Peyer's patch (tissue), 4 donors: ENCODE results near the gene CA5A.
"Not testable (repeated sequence)": the region's sequence is repeated elsewhere in the genome, so short reads cannot be mapped to it uniquely, and the experiment has no call there.

Experiments used
- POLR2A ChIP-seq, 2 donors: fragments of 450-650 bp; IDR thresholded peaks; one replicate each; pipeline ENCODE4 v1.5.1; 2017; ENCODE audit warnings: antibody characterized with exemption in 2 of 2, mild to moderate bottlenecking in 2 of 2, moderate library complexity in 2 of 2
- TF ChIP-seq, protein P1 (sequence below), 6 experiments: fragments of 450-650 bp in 4 of 6; fragments of 200-600 bp in 2 of 6; sonication (generic) in 1 of 6; IDR thresholded peaks; one replicate each; pipeline ENCODE4 v1.5.1; 2017 to 2019; ENCODE audit warnings: antibody characterized with exemption in 6 of 6, mild to moderate bottlenecking in 3 of 6, moderate library complexity in 1 of 6

DNA sequence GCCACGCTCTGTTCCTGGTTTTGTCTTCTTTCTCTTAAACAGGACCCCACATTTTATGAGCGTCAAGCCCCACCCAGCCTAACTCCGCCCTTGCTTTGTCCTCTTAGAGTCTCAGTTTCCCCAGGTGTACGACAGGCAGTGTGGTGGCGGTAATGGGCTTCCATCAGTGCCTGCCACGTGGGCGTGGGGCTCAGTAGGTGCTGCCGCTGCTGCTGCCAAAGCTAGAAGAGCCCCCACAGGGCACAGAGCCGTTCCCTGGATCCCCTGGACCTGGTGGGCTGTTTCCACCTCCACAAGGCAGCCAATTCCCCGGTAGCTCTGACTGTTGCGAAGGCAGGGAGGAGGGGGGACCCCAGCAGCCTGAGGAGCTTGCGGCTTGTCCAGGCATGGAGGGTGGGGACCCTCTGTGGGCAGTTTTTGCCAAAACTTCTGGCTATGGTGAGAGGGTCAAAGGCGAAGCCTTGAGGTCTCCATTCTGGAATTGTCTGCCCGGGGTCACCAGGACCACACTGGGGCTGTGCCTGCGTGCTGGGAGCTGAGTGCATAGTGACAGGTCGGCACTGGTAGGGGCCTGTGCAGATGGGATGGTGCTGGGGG, 39.3 kb downstream of the CA5A start:
- TF ChIP-seq, protein P1, sequence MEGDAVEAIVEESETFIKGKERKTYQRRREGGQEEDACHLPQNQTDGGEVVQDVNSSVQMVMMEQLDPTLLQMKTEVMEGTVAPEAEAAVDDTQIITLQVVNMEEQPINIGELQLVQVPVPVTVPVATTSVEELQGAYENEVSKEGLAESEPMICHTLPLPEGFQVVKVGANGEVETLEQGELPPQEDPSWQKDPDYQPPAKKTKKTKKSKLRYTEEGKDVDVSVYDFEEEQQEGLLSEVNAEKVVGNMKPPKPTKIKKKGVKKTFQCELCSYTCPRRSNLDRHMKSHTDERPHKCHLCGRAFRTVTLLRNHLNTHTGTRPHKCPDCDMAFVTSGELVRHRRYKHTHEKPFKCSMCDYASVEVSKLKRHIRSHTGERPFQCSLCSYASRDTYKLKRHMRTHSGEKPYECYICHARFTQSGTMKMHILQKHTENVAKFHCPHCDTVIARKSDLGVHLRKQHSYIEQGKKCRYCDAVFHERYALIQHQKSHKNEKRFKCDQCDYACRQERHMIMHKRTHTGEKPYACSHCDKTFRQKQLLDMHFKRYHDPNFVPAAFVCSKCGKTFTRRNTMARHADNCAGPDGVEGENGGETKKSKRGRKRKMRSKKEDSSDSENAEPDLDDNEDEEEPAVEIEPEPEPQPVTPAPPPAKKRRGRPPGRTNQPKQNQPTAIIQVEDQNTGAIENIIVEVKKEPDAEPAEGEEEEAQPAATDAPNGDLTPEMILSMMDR (IDR thresholded peaks at IDR 0.05), result not testable (repeated sequence)
- TF ChIP-seq POLR2A (IDR thresholded peaks at IDR 0.05), result not testable (repeated sequence)
